8988T (cell line): ENCODE results near the gene MEIKIN.

Source experiments
- DNase-seq: peaks from one replicate; pipeline ENCODE4 v3.0.0; 2011

MEIKIN gene

DNA sequence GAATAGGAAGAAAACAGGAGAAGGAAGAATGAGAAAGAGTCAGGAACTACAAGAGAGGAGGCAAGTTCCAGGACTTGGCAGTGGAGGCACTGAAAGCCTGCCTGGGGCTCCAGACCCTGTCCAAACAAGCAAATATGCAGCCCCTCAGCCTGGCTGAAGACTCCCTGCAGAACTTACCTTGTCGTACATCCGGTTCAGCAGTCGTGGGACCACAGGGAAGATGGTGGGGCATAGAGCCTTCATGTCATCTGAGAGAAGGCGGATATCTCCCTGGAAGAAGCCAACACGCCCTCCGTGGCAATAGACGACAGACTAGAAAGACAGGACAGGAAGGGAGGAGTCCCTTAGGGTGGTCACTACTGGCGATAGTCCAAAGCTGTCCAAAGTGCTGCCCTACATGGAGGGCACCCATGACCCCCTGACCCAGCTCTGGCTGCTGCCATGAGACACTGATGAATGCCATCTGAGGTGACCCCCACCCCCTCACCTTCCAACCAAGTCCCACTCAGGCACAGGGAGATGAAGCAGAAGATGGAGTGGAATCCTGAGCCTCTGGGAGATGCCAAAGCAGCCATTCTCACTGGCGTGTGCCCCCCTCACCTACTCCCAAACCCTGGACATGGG, 27.7 kb upstream of the MEIKIN start:
- no peak for DNase-seq

DNA sequence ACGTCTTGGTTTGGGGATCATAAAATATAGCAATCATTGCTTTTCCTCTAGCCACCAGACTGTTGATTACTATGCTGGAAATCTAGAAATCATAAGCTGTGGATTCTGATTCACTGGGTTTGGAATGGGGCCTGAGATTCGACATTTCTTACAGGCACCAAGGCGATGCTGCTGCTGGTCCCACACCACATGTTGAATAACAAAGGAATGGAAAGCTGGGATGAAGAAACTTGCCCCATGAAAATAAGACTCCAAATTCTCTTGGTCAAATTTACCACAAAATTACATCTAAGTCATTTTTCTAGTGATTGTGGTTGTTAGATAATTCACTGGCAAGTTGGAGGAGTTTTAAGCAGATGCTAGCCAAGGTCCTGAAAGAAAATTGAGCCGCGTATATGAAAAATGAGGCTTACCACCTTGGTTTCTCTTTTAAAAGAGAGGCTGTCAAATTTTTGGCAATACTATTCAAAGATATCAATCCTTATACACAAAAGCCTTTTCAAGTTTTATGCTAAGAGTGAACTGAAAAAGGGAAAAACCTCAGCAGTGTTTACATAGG, 23.0 kb upstream of the MEIKIN start:
- DNase-seq, result no peak

DNA sequence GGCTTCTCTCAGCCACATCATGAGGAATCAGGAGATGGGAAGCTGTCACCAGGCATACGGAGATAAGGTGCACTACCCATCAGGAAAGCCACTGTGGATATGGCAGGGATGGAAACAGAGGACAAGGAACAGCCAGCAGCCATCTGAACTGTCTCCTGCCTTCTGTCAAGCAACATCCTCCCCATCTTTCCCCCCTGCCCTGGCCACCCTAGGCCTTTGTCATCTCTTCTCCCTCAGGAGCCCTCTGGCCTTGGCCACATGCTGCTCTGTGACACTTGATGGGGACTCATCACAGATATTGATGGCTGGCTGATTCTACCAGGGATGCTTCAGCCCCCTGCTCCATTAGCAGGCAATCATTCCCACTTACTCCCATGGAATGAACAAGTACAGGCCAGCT, 21.1 kb upstream of the MEIKIN start:
- DNase-seq, result no peak

- DNase-seq, result no peak
These were observed 20.5 kb upstream of the MEIKIN start for GRCh38 chr5:131965826-131966415.

GRCh38 chr5:131959906-131960305, 14.4 kb upstream of the MEIKIN start:
- DNase-seq, result no peak

- no peak for DNase-seq
These were observed 13.7 kb upstream of the MEIKIN start for GRCh38 chr5:131959136-131959535.

GRCh38 chr5:131957721-131958441, 12.4 kb upstream of the MEIKIN start:
- DNase-seq, result no peak

- DNase-seq, result no peak
These were observed 8.5 kb upstream of the MEIKIN start for GRCh38 chr5:131953969-131954368.

DNA sequence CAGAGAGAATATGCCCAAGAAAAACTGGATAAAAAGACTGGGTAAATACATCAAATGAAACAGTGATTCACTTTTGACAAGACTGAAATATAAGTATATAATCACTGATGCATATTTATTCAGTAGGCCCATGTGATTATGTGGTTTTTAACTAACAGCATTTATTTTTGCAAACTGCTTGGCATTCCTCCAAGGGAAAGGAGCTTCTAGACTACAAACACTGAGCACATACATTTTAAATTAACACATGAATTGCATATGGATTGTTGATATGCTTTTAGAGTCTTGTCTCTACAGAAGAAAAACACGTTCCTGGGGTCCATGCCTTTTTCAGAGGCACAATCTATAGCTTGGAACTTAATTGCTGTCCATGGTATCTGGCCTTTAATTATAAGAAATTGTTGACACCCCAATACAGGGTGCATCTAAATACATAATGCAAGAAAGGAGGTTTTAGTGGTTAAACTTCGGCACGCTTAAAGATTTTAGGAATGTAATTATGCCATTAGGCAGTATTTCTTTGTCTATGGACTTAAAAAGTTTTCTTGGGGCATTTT, 6.9 kb upstream of the MEIKIN start:
- DNase-seq, result no peak

GRCh38 chr5:131950706-131951105, 5.2 kb upstream of the MEIKIN start:
- DNase-seq, result no peak

- DNase-seq, result no peak
These were observed 2.0 kb upstream of the MEIKIN start for GRCh38 chr5:131947445-131947844.

DNA sequence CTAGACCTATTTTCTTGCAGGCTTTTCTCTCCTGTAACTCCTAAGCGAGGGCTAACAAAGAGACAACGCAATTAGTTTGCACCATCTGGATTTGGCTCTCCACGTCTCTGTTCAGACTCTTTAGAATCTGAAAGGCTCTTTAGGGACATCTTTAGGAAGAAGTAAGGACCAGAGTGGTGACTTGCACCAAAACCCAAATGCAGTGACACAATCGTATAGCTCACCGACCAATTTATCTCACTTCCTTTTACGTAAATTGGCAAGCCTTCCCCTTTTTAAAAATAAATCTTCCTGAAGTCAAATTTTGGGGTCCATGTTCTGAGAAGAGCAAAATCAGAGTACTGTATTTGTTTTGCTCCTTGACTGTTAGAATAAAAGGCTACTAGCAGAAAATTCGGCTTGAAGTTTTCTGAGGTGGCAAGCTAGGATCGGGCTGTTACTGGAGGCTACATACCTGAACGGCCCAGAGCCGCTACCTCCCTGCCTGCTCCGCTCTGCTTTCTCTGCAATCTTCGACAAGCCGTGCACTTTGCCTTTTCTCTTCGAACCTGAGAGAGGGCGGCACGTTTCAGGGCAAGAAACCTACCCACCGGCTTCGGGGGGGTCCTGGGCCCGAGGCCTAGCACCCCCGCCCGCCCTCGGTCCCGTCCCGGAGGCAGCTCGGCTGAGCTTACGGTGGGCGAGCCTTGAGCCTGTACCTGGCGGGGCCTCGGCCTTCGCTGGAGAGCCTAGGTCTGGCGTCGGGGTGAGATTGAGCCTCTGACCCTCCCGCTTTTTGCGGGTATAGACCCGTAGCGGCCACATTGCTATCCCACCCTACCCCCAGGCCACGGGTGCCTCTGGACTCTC, 537 bp downstream of the MEIKIN start:
- no peak for DNase-seq

DNA sequence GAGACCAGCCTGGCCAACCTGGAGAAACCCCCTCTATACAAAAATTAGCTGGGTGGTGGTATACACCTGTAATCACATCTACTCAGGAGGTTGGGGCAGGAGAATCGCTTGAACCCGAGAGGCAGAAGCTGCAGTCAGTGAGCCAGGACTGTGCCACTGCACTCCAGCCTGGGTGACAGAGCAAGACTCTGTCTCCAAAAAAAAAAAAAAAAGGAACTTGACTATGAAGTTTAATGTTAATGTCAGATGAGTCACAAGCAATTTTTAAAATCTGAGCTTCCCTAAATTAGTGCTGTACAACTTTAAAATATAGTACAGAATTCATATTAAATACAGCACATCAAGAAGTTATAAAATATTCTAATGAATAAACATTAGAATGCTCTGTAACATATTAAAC, 1.5 kb downstream of the MEIKIN start:
- DNase-seq, result no peak

DNA sequence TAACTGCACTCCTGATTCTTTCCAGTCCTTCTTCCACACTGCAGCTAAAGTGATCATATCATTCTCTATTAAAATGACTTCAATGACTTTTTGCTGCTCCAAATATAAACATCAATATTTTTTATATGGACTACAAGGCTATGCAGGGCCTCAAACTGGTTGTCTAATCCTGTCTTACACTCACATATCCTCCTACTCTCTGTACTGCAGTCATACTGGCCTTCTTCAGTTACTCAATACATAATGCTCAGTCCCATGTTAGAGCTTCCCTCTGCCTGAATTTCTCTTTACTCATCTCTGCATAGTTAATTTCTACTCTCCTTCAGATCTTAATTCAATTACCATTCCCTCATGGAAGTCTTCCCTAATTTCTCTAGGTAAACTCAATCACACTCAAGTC, 3.4 kb downstream of the MEIKIN start:
- DNase-seq, result no peak

- no peak for DNase-seq
These were observed 5.6 kb downstream of the MEIKIN start for GRCh38 chr5:131939690-131940345.

GRCh38 chr5:131932235-131932634, 13.2 kb downstream of the MEIKIN start:
- DNase-seq, result no peak

GRCh38 chr5:131928957-131929356, 16.5 kb downstream of the MEIKIN start:
- DNase-seq, result no peak

DNA sequence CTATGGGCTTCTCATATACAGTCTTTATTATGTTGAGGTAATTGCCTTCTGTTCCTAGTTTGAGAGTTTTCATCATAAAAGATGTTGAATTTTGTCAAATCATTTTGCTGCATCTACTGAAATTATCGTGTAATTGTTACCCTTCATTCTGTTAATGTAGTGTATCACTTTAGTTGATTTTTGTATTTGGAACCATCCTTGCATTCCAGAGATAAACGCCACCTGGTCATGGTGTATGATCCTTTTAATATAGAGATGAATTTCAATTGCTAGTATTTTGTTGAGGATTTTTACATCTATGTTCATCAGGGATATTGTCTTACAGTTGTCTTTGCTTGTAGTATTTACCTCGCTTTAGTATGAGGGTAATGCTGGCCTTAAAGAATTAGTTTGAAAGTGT, 19.3 kb downstream of the MEIKIN start:
- DNase-seq, result no peak

DNA sequence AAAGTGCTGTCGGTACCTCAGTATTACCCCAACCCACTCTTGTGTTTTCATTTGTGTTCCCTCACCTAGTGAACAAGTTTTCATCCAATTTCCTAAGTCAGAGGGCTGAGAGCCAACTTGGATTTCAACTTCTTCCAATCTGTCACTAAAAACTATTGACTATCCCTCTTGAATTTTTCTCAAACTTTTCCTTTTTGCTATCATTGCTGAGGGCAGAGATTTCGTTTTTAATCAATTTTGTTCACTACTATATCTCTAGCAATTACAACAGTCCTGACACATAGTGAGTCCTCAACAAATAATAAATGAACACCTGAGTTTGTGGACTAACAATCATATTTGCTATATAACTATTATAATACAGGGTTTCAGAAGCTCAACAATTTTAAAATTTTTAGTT, 29.0 kb downstream of the MEIKIN start:
- no peak for DNase-seq

DNA sequence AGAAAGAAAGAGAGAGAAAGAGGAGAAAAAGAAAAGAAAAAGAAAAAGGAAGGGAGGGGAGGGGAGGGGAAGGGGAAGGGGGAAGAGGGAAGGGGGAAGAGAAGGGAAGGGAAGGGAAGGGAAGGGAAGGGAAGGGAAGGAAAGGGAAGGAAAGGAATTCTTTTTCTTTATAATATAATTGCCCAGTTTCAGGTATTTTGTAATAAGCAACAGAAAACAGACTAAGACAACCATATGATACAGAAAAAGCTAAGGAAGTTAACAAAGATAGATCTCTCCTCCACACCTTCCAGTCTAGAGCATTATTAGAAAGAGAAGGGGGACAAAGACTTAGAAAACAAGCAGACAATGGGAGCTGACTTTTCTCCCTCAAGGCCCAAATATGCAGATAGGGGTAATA, 31.0 kb downstream of the MEIKIN start:
- no peak for DNase-seq

DNA sequence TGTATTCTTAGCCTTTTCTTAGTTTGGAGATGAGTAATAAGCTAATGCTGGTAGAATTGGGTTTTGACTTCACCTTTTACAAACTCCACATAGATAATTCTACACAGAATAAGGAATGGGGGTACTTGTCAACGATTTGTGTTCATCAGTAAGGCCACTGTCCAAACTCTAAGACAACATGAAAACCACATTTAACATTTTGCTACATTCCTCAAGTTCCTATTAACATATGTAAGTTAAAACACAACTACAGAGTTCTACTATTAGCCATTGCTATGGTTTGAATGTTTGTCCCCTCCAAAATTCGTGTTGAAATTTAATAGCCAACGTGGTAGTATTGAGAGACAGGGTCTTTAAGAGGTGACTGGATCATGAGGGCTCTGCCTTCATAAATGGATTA, 31.9 kb downstream of the MEIKIN start:
- no peak for DNase-seq

DNA sequence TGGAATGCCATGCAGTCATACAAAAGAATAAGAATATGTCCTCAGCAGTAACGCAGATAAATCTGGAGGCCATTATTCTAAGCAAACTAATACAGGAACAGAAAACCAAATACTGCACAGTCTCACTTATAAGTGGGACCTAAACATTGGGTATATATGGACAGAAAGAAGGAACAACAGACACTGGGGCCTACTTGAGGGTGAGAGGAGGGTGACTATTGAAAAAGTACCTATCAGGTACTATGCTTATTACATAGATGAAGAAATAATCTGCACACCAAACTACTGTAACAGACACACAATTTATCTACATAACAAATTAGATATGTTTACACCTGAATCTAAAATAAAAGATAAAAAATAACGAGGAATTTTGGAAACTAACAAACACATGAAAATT, 38.8 kb downstream of the MEIKIN start:
- DNase-seq, result no peak
